ENCODE results near the gene ABCA13. TPM values are rescaled to one million over a fixed set of nuclear protein-coding genes. Genes with fewer than 3 reads are reported as not detected.

Gene ABCA13
- total RNA-seq, 1 donor from 2014 or later = 0.20 TPM

DNA sequence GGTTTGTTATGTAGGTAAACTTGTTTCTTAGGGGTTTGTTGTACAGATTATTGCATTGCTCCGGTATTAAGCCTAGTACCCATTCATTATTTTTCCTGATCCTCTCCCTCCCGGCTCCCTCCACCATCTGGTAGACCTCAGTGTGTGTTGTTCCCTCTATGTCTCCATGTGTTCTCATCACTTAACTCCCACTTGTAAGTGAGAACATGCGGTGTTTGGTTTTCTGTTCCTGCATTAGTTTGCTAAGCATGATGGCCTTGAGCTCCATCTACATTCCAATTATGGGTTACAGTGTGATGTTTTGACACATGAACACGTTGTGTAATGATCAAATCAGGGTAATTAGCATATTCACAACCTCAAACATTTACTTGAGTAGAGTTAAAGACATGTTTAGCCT lies 237.5 kb downstream of the ABCA13 start:
- no peak for DNase-seq
- intact Hi-C loops (cut with micrococcal nuclease) = no loop called here

GRCh38 chr7:48411619-48412018 lies 240.4 kb downstream of the ABCA13 start:
- no peak for ATAC-seq
- intact Hi-C loops (cut with micrococcal nuclease) = no loop called here
- DNase-seq = no peak

More for the DNA sequence above, 237.5 kb downstream of the ABCA13 start:
- no peak for ATAC-seq

DNA sequence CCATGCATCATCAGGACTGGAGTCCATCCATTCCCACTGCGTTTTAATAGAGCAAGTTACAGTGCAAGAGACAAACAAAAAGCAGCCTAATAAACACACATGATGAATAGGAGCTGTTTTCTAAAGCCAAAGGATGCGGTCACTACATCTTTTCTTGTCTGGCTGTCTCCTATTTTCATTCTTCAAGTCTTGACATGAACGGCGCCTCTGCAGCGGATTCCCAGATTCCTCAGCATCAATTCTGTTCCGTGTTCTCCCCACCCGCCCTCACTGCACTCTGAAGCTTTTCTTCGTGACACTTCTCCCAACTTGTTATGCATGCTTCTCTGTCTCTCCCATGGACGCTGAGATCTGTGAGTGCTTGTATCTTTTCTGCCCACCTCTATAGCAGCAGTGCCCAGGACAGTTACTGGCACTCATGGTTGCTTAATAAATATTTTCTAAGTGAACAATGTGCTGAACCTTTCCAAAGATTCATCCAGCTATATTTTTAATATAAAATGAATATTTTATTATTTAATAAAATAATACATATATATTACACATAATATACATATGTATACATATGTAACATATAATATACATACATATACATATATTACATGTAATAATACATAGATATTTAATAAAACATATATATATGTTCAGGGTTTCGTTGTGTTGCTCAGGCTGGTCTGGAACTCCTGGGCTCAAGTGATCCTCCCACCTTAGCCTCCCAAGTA lies 242.9 kb downstream of the ABCA13 start:
- ATAC-seq (no peak), DNase-seq (no peak)
- intact Hi-C loops (cut with micrococcal nuclease) = no loop called here

DNA sequence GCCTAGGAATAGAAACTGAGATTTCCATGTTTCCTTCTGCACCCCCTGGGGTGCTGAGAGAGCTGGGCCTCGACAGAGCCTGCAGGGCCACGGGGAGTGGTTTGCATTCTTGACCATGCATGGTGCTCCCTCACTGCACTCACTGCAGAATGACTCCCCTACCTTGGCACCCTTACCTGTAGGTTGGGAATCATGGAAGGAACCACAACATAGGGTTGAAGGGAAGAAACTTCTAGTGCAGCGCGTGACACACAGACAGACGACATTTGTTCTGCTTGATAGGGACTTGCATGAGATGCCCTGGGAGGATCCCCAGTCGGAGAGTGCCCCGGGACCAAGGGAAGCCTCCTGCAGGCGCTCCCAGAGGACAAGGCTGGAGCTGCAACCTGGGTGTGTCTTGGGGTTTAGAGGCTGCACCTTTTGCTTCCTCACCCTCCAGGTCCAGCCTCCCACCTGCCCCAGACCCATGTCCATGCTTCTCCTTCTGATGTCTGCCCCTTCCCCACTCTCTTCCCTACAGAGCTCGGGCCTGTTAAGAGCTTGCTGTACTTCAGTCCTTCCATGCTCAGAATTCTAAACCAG lies 245.2 kb downstream of the ABCA13 start:
- ATAC-seq = no peak
- no peak for DNase-seq
- intact Hi-C loops (cut with micrococcal nuclease) = no loop called here

DNA sequence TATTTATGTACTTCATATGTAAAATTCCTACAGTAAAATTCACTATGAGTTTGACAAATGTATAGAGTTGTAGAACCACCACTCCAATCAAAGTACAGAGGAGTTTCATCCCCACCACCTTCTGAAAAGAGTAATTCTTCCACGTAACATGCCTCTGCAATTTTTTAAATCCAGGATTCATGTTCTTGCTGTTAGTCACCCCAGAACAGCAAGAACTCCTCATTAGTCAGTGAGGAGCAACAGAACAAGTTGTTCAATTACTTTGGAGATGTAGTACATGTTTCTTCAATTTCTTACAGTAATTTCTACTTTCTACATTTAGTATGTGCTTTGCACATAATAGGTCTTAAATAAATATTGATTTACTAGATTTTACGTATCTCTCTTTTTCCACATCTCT lies 248.1 kb downstream of the ABCA13 start:
- intact Hi-C loops (cut with micrococcal nuclease) = no loop called here
- DNase-seq (no peak), ATAC-seq (no peak)

- ATAC-seq (no peak), DNase-seq (no peak)
- intact Hi-C loops (cut with micrococcal nuclease) = loop anchor here (10.0 kb wide), 1 partner anchor 455 kb away; no protein-coding TSS in a partner anchor
Observed at GRCh38 chr7:48420206-48420605, 248.9 kb downstream of the ABCA13 start.

DNA sequence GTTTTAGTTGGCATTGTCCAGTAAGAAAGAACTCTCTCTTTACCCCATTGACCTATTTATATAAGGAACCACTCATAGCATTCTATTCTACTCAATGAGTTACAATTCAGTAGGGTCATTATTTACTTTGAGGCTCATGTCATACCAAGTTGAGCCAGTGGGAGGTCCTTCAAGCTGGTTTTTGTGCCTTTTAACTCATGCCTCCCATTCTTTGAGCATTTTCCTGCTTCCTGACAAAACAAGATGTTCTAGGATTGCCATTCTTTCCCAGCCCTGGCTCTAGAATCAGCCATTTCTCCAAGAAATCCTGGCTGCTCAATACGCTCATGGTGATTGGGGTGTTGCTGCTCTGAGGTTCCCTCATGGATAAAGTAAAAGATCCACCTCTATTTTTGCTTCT lies 250.1 kb downstream of the ABCA13 start:
- no peak for ATAC-seq
- DNase-seq = no peak
- intact Hi-C loops (cut with micrococcal nuclease) = loop anchor here (10.0 kb wide), 1 partner anchor 453 kb away; no protein-coding TSS in a partner anchor

- intact Hi-C loops (cut with micrococcal nuclease) = loop anchor here (10.0 kb wide), 1 partner anchor 450 kb away; no protein-coding TSS in a partner anchor
- DNase-seq (no peak), ATAC-seq (peak; percentile 31)
Observed at GRCh38 chr7:48424731-48425130, 253.5 kb downstream of the ABCA13 start.

DNA sequence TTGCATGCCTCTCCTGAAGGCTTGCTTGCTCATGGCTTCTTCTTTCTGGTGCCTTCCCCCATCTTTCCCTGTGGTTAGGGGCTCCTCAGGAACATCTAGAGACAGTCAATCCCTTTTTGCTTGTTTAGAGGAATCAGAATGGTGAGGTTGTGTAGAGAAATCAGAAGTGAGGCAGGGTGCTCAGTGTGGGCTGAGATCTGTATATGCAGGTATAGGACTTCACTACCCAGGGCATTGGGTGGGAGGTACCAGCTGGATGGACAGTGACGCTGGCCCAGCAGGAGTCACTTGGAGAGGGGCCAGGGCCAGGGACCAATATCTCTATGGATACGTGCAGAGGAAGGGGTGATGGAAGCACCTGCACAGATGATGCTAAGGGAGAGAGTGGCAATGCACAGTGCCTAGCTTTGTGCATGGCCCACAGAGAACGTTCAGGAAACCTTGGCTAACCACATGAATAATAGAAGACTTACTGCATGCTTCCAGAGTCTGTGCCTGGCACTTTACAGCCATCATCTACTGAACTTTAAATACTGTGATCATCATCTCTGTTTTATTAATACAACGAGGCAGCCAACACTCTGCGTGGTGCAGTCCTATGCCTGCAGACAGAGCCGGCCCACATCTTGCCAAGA lies 255.2 kb downstream of the ABCA13 start:
- no peak for DNase-seq
- no peak for ATAC-seq
- intact Hi-C loops (cut with micrococcal nuclease) = loop anchor here (10.0 kb wide), 1 partner anchor 448 kb away; no protein-coding TSS in a partner anchor

GRCh38 chr7:48426966-48427555 lies 255.8 kb downstream of the ABCA13 start:
- DNase-seq = no peak
- no peak for ATAC-seq
- intact Hi-C loops (cut with micrococcal nuclease) = loop anchor here (10.0 kb wide), 1 partner anchor 448 kb away; no protein-coding TSS in a partner anchor

- intact Hi-C loops (cut with micrococcal nuclease) = loop anchor here (10.0 kb wide), 1 partner anchor 447 kb away; no protein-coding TSS in a partner anchor
- DNase-seq = no peak
- no peak for ATAC-seq
Observed at GRCh38 chr7:48427671-48428070, 256.4 kb downstream of the ABCA13 start.

- ATAC-seq (no peak), DNase-seq (no peak)
- intact Hi-C loops (cut with micrococcal nuclease) = loop anchor here (10.0 kb wide), 1 partner anchor 447 kb away; no protein-coding TSS in a partner anchor
Observed at GRCh38 chr7:48428091-48428684, 256.9 kb downstream of the ABCA13 start.

DNA sequence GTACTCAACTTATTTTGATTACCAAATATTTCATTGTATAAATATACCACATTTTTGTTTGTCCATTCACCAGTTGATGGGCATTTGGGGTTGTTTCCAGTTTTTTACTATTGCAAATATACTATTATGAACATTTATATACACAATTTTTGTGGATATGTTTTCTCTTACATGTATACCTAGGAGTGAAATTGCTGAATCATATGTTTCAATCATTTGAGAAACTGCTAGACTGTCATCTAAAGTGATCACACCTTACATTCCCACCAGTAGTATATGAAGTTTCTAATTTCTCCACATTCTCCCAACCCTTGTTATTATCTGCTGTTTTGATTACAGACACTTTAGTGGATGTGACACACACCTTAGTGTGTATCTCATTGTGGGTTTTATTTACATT lies 257.9 kb downstream of the ABCA13 start:
- DNase-seq (no peak), ATAC-seq (no peak)
- intact Hi-C loops (cut with micrococcal nuclease) = loop anchor here (10.0 kb wide), 1 partner anchor 446 kb away; no protein-coding TSS in a partner anchor

DNA sequence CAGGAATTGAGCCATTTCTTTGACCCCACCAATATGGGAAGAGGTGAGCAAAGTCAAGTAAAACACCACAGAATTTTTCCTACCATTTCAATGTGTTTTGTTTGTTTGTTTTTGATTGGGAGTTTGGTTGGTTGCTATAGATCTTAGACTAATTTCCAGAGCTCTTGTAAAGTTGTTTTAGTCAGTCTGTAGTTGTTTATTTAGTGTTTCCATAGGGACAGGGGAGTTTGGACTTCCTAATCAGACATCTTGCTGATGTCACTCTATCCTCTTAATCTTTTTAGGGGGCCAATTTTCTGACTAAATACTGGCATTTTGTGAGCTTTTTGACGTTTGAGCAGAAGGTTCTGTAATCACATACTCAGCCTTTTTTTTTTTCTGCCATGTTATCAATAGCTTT lies 266.9 kb downstream of the ABCA13 start:
- ATAC-seq (no peak), DNase-seq (no peak)
- intact Hi-C loops (cut with micrococcal nuclease) = no loop called here

DNA sequence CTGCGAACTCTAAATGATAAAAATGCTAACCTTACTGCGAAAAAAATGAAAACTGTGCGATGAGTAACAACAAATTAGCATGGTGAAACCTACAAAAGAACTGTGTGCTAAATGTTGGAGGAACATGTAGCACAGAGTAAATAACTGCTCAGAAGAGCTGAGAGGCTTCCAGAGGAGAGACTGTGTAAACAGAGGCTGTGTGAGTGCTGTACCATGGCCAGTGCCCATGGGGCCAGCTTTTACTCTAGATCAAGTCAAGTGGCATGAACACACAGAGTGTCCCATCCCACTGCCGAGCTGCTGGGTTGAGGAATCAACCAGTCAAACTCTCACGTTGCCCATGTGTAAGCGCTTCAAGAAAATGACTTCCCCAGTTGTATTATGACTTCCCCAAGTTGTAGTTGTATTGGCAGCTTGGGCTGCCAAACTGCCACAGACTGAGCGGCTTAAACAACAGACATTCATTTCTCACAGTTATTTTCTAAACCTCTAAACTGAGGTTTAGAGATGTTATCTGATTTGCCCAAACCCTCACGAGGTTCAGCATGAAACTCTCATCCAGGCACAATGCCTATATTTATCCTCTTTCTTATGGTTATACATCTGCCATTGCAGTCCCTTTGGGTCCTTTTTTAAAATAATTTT lies 270.7 kb downstream of the ABCA13 start:
- intact Hi-C loops (cut with micrococcal nuclease) = no loop called here
- no peak for DNase-seq
- ATAC-seq = no peak

DNA sequence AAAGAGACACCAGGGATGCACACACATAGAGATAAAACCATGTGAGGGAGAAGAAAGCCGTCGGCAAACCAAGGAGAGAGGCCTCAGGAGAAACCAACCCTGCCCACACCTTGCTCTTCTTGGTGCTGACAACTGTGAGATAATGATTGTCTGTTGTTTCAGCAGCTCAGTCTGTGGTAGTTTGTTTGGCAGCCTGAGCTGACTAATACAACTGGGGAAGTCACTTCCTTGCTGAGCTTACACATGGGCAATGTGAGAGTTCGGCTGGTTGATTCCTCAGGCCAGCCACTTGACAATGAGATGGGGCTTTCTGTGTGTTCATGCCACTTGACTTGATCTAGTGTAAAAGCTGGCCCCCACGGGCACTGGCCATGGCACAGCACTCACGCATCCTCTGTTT lies 271.8 kb downstream of the ABCA13 start:
- no peak for ATAC-seq
- intact Hi-C loops (cut with micrococcal nuclease) = no loop called here
- no peak for DNase-seq

DNA sequence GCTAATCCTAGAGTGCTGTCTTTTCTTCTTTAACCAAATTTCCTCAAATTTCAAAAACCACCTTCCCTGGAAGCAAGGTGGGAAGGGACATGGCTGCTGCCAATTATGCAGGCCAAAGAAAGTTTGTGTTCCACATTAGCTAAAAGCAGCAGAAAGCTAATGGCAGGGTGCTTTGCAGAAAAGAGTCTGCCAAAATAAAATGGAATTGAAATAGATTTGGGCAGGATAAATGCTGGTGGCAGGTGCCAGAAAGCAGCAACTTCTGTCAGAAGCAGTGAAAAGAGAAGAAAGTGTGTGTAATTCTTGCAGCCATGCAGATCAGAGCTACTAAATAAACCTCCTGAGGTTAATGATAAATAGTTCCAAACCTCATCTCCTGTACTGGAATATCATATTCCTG lies 275.5 kb downstream of the ABCA13 start:
- DNase-seq (no peak), ATAC-seq (no peak)
- intact Hi-C loops (cut with micrococcal nuclease) = no loop called here

- intact Hi-C loops (cut with micrococcal nuclease) = no loop called here
- no peak for ATAC-seq
- no peak for DNase-seq
Observed at GRCh38 chr7:48452218-48452617, 281.0 kb downstream of the ABCA13 start.

- ATAC-seq (no peak), DNase-seq (no peak)
- intact Hi-C loops (cut with micrococcal nuclease) = no loop called here
Observed at GRCh38 chr7:48454750-48455192, 283.5 kb downstream of the ABCA13 start.

All from left ventricle myocardium superior (tissue), 1 donor.